A673 (cell line): ENCODE data around the gene FMO2. TPM values are rescaled to one million over a fixed set of nuclear protein-coding genes. Genes with fewer than 3 reads are reported as not detected.

Experiments used
- BruUV-seq: library from RNA; stranded (reverse); fragments of 400-500 nt; replicated peaks from 2 replicates; lab custom pipeline; 2021; lab: Mats Ljungman, UMichigan
- CTCF ChIA-PET: fragments of 300-600 bp; sonication (Branson Sonifier 250); formaldehyde crosslinking; loops from one replicate; lab custom pipeline; 2022; ENCODE audit warnings: antibody characterized with exemption; lab: Charles Lee
- POLR2A ChIA-PET: fragments of 300-600 bp; sonication (Branson Sonifier 250); formaldehyde crosslinking; loops from one replicate; lab custom pipeline; 2022; ENCODE audit warnings: antibody characterized with exemption; ENCODE audit not compliant: low non-redundant PET; lab: Charles Lee
- DNase-seq: peaks from one replicate; pipeline ENCODE4 v3.0.0-alpha.2; 2015; ENCODE audit warnings: low spot score
- H3K27ac ChIP-seq: fragments of 200-600 bp; sonication (generic); 2 replicates; pipeline ENCODE4 v1.5.1; 2016; ENCODE audit warnings: mixed run types, low read depth, mild to moderate bottlenecking, mixed read lengths, antibody characterized with exemption, low read length; ENCODE audit not compliant: poor library complexity, severe bottlenecking
- H3K27me3 ChIP-seq: fragments of 200-600 bp; sonication (generic); replicated peaks from 2 replicates; pipeline ENCODE4 v1.6.1; 2017; ENCODE audit warnings: mixed run types, low read depth, mild to moderate bottlenecking, mixed read lengths, antibody characterized with exemption, low read length; ENCODE audit not compliant: insufficient read depth, poor library complexity
- H3K36me3 ChIP-seq: fragments of 200-600 bp; sonication (generic); 2 replicates; pipeline ENCODE4 v1.6.1; 2016; ENCODE audit warnings: mixed run types, mild to moderate bottlenecking, mixed read lengths, antibody characterized with exemption, low read length; ENCODE audit not compliant: insufficient read depth, poor library complexity, severe bottlenecking
- H3K4me1 ChIP-seq: fragments of 200-600 bp; sonication (generic); 2 replicates; pipeline ENCODE4 v1.6.1; 2017; ENCODE audit warnings: mixed run types, mild to moderate bottlenecking, mixed read lengths, antibody characterized with exemption, low read length; ENCODE audit not compliant: insufficient read depth, poor library complexity, severe bottlenecking
- H3K4me3 ChIP-seq: fragments of 200-600 bp; sonication (generic); 2 replicates; pipeline ENCODE4 v1.5.1; 2016; ENCODE audit warnings: low read depth, mixed run types, mild to moderate bottlenecking, mixed read lengths, low read length; ENCODE audit not compliant: poor library complexity, severe bottlenecking
- H3K9me3 ChIP-seq: fragments of 200-600 bp; sonication (generic); 2 replicates; pipeline ENCODE4 v1.6.1; 2016; ENCODE audit warnings: mixed run types, low read depth, mild to moderate bottlenecking, mixed read lengths, antibody characterized with exemption, low read length; ENCODE audit not compliant: poor library complexity, severe bottlenecking
- EZH2 ChIP-seq: fragments of 200-600 bp; sonication (generic); IDR thresholded peaks from 2 replicates; pipeline ENCODE4 v1.6.1; 2017; ENCODE audit warnings: borderline replicate concordance, low read depth, mild to moderate bottlenecking, mixed read lengths, antibody characterized with exemption, low read length; ENCODE audit not compliant: poor library complexity, severe bottlenecking
- intact Hi-C: fragments of 100-400 bp; cut with micrococcal nuclease; formaldehyde crosslinking; loops from one replicate; pipeline ENCODE4 v1.10.0; 2022; ENCODE audit not compliant: unreplicated experiment
- total RNA-seq: library from RNA; stranded (reverse); gene quantifications from 2 replicates; pipeline ENCODE4 v1.2.3, GENCODE V29; 2021
- TF ChIP-seq, protein P1 (sequence below): fragments of 300-800, 200-600 bp; sonication (generic); conservative IDR thresholded peaks from 2 replicates; pipeline ENCODE4 v1.5.1; 2017; ENCODE audit warnings: low read depth, mild to moderate bottlenecking, antibody characterized with exemption, low read length, moderate library complexity, mixed read lengths

The FMO2 gene
- total RNA-seq, 1 experiment from 2014 or later: not detected

DNA sequence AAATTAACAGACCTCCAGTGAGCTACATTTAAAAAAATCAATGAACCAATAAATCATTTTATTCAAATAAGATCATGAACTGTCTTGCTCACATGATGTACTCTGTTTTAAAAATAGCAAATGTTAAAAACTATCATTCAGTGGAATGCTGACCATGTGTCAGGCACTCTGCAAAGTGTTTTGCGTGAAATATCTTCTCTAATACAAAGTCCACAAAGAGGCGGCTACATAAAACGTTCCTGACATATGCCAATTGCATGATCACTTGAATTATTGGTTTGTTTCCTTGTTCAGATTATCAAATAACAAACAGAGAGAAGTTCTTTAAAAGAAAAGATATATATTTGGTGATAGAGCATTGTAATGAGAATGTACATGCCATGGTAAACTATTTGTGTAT is 10.7 kb downstream of the FMO2 start:
- ChIA-PET POLR2A (no interaction called here), CTCF (no interaction called here)
- Histone ChIP-seq H3K27me3 (no peaks in the 10 kb centered on the region), H3K36me3 (no peaks in the 10 kb centered on the region), H3K4me3 (no peak overlapping the region), H3K9me3 (no peaks in the 10 kb centered on the region), H3K27ac (no peak overlapping the region), H3K4me1 (no peaks in the 10 kb centered on the region)
- no peak for TF ChIP-seq EZH2
- TF ChIP-seq, protein P1, sequence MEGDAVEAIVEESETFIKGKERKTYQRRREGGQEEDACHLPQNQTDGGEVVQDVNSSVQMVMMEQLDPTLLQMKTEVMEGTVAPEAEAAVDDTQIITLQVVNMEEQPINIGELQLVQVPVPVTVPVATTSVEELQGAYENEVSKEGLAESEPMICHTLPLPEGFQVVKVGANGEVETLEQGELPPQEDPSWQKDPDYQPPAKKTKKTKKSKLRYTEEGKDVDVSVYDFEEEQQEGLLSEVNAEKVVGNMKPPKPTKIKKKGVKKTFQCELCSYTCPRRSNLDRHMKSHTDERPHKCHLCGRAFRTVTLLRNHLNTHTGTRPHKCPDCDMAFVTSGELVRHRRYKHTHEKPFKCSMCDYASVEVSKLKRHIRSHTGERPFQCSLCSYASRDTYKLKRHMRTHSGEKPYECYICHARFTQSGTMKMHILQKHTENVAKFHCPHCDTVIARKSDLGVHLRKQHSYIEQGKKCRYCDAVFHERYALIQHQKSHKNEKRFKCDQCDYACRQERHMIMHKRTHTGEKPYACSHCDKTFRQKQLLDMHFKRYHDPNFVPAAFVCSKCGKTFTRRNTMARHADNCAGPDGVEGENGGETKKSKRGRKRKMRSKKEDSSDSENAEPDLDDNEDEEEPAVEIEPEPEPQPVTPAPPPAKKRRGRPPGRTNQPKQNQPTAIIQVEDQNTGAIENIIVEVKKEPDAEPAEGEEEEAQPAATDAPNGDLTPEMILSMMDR: no peak
- DNase-seq: no peak
- intact Hi-C loops: no loop called here
- BruUV-seq: no TSS peak

DNA sequence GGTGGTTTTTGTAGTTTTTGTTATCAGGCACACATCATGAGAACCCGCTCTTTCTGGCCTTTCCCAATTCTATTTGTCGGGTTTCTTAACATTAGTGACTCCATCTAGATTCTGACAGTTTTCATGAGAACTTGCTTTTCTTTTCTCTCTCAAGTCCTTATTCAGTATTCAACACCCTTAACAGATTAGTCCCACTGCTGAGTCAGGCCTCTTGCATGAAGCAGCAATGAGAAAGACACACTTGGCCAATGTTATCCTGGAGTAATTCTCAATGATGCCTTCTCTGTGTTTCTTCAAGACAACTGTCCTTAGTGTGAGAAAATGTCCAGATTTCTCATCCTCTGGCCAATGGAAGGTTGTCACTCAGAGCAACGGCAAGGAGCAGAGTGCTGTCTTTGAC is 11.3 kb downstream of the FMO2 start:
- Histone ChIP-seq H3K27ac (no peak overlapping the region), H3K4me1 (no peaks in the 10 kb centered on the region), H3K4me3 (no peak overlapping the region), H3K27me3 (no peaks in the 10 kb centered on the region), H3K36me3 (no peaks in the 10 kb centered on the region), H3K9me3 (no peaks in the 10 kb centered on the region)
- CTCF ChIA-PET: no interaction called here
- no TSS peak for BruUV-seq
- POLR2A ChIA-PET: no interaction called here
- TF ChIP-seq, protein P1: no peak
- TF ChIP-seq EZH2: no peak
- no peak for DNase-seq
- intact Hi-C loops: no loop called here

DNA sequence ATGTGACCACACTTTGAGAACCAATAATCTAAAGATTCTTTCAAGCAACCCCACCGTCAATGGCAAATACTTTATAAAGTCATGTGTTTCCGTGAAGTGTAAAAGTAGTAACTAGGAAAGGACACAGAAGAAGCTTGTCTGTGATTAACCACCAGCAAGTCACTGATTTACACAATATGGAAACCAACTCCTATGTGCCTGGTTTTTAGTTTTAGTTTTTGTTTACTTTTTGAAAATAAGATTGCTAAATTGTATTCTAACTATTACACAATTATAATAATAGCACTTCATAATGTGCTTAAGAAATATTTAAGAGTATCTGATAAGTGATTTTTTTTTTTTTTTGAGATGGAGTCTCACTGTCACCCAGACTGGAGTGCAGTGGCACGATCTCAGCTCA is 13.0 kb downstream of the FMO2 start:
- no peaks in the 10 kb centered on the region for H3K9me3 ChIP-seq
- H3K27me3 ChIP-seq: no peaks in the 10 kb centered on the region
- intact Hi-C loops: no loop called here
- no peak for TF ChIP-seq EZH2
- TF ChIP-seq, protein P1: no peak
- no peaks in the 10 kb centered on the region for H3K36me3 ChIP-seq
- H3K4me3 ChIP-seq: no peak overlapping the region
- no peak for DNase-seq
- CTCF ChIA-PET: no interaction called here
- POLR2A ChIA-PET: no interaction called here
- H3K4me1 ChIP-seq: no peaks in the 10 kb centered on the region
- BruUV-seq: no TSS peak
- H3K27ac ChIP-seq: no peak overlapping the region
